Nephron (organoid): ENCODE data around the gene JAM2.

Experiments used
- H3K27ac Mint-ChIP-seq, 3 experiments: 2 replicates each; pipeline ENCODE4 v1.8.0; 2020; ENCODE audit warnings: mixed read lengths in 3 of 3, mild to moderate bottlenecking in 2 of 3, moderate library complexity in 1 of 3
- H3K27me3 Mint-ChIP-seq: 2 replicates; pipeline ENCODE4 v1.8.0; 2021; ENCODE audit warnings: low read depth, mild to moderate bottlenecking, moderate library complexity, mixed read lengths
- H3K36me3 Mint-ChIP-seq: 2 replicates; pipeline ENCODE4 v1.8.0; 2020; ENCODE audit warnings: low read depth, mixed read lengths
- H3K4me1 Mint-ChIP-seq: 2 replicates; pipeline ENCODE4 v1.8.0; 2020; ENCODE audit warnings: mixed read lengths
- H3K4me3 Mint-ChIP-seq, 3 experiments: 2 replicates each; pipeline ENCODE4 v1.8.0; 2020; ENCODE audit warnings: mild to moderate bottlenecking in 3 of 3, mixed read lengths in 3 of 3, moderate library complexity in 2 of 3
- H3K9me3 Mint-ChIP-seq: 2 replicates; pipeline ENCODE4 v1.8.0; 2020; ENCODE audit warnings: mixed read lengths
- CTCF ChIP-seq, 3 experiments: fragments of 200-600 bp; sonication (generic); IDR thresholded peaks; one replicate each; pipeline ENCODE4 v1.5.0; 2021; ENCODE audit warnings: antibody characterized with exemption in 3 of 3; ENCODE audit not compliant: unreplicated experiment in 3 of 3

Gene JAM2

GRCh38 chr21:25717491-25718147 is 78.6 kb downstream of the JAM2 start:
- no peak for TF ChIP-seq CTCF (IDR thresholded peaks at IDR 0.05; ENCODE audit: unreplicated experiment in 3 of 3)
- H3K36me3 Mint-ChIP-seq = peaks cover 27% of the 10 kb centered on the region
- no peaks in the 10 kb centered on the region for H3K4me1 Mint-ChIP-seq
- no peaks in the 10 kb centered on the region for H3K9me3 Mint-ChIP-seq
- H3K27ac Mint-ChIP-seq = peak overlapping the region in 1 of 3 experiments; percentile 40
- no peak overlapping the region for H3K4me3 Mint-ChIP-seq
- no peaks in the 10 kb centered on the region for H3K27me3 Mint-ChIP-seq

GRCh38 chr21:25721987-25722386 is 82.9 kb downstream of the JAM2 start:
- Mint-ChIP-seq H3K4me1 (no peaks in the 10 kb centered on the region), H3K27ac (no peak overlapping the region), H3K4me3 (no peak overlapping the region), H3K9me3 (no peaks in the 10 kb centered on the region), H3K36me3 (peaks cover 59% of the 10 kb centered on the region), H3K27me3 (no peaks in the 10 kb centered on the region)
- no peak for TF ChIP-seq CTCF (IDR thresholded peaks at IDR 0.05; ENCODE audit: unreplicated experiment in 3 of 3)

GRCh38 chr21:25722631-25723030 is 83.6 kb downstream of the JAM2 start:
- Mint-ChIP-seq H3K4me1 (no peaks in the 10 kb centered on the region), H3K36me3 (peaks cover 66% of the 10 kb centered on the region), H3K9me3 (no peaks in the 10 kb centered on the region), H3K4me3 (no peak overlapping the region), H3K27me3 (no peaks in the 10 kb centered on the region), H3K27ac (no peak overlapping the region)
- no peak for TF ChIP-seq CTCF (IDR thresholded peaks at IDR 0.05; ENCODE audit: unreplicated experiment in 3 of 3)

GRCh38 chr21:25732091-25732760 is 93.2 kb downstream of the JAM2 start:
- Mint-ChIP-seq H3K4me3 (peak overlapping the region; percentile 31 to 67 (median 33)), H3K4me1 (peaks cover 25% of the 10 kb centered on the region), H3K36me3 (peaks cover 27% of the 10 kb centered on the region), H3K9me3 (no peaks in the 10 kb centered on the region), H3K27ac (no peak overlapping the region), H3K27me3 (no peaks in the 10 kb centered on the region)
- TF ChIP-seq CTCF (IDR thresholded peaks at IDR 0.05; ENCODE audit: unreplicated experiment in 3 of 3) = no peak

GRCh38 chr21:25733859-25734653 is 95.0 kb downstream of the JAM2 start:
- H3K27me3 Mint-ChIP-seq = no peaks in the 10 kb centered on the region
- H3K9me3 Mint-ChIP-seq = no peaks in the 10 kb centered on the region
- peak overlapping the region; percentile 96 to 99 (median 97) for H3K4me3 Mint-ChIP-seq
- peaks cover 11% of the 10 kb centered on the region for H3K36me3 Mint-ChIP-seq
- H3K27ac Mint-ChIP-seq = peak overlapping the region; percentile 100
- TF ChIP-seq CTCF (IDR thresholded peaks at IDR 0.05; ENCODE audit: unreplicated experiment in 3 of 3) = no peak
- peaks cover 38% of the 10 kb centered on the region for H3K4me1 Mint-ChIP-seq
